ENCODE measurements around the gene MAST4. TPM values are rescaled to one million over a fixed set of nuclear protein-coding genes. Genes with fewer than 3 reads are reported as not detected.

The MAST4 gene
- total and polyA plus RNA-seq, 2 donors (not counting 1 experiment from before 2014, with no cell fraction given) = 2.5 to 57.1 TPM

- H3K9me3 ChIP-seq (ENCODE audit: control extremely low read depth in 1 of 3, control insufficient read depth in 2 of 3, insufficient read depth in 1 of 3, low read length in 2 of 3) = no peaks in the 10 kb centered on the region
- H4K20me1 ChIP-seq (ENCODE audit: control insufficient read depth, insufficient read depth, low read length, poor library complexity, severe bottlenecking) = no peaks in the 10 kb centered on the region
- H3K4me1 Mint-ChIP-seq = peaks cover 5% of the 10 kb centered on the region
- no peak for DNase-seq
- H3K79me2 ChIP-seq (ENCODE audit: control insufficient read depth, insufficient read depth, low read length) = no peaks in the 10 kb centered on the region
- no peak overlapping the region for H3K9ac ChIP-seq (ENCODE audit: low read length)
- ChIA-PET CTCF (no interaction called here), POLR2A (no interaction called here)
- TF ChIP-seq EZH2 (IDR thresholded peaks at IDR 0.05; ENCODE audit: borderline replicate concordance, insufficient read depth, low read depth, low read length, poor library complexity, severe bottlenecking) = no peak
- TF ChIP-seq, protein P1, sequence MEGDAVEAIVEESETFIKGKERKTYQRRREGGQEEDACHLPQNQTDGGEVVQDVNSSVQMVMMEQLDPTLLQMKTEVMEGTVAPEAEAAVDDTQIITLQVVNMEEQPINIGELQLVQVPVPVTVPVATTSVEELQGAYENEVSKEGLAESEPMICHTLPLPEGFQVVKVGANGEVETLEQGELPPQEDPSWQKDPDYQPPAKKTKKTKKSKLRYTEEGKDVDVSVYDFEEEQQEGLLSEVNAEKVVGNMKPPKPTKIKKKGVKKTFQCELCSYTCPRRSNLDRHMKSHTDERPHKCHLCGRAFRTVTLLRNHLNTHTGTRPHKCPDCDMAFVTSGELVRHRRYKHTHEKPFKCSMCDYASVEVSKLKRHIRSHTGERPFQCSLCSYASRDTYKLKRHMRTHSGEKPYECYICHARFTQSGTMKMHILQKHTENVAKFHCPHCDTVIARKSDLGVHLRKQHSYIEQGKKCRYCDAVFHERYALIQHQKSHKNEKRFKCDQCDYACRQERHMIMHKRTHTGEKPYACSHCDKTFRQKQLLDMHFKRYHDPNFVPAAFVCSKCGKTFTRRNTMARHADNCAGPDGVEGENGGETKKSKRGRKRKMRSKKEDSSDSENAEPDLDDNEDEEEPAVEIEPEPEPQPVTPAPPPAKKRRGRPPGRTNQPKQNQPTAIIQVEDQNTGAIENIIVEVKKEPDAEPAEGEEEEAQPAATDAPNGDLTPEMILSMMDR (IDR thresholded peaks at IDR 0.05) = no peak
- no peak overlapping the region for H2AFZ ChIP-seq (ENCODE audit: insufficient read depth, low read depth, low read length, poor library complexity, severe bottlenecking)
- H3K4me3 ChIP-seq (ENCODE audit: control extremely low read depth in 1 of 5, extremely low read depth in 1 of 5, insufficient read depth in 1 of 5, low read depth in 2 of 5, low read length in 4 of 5) = no peak overlapping the region
- no peak overlapping the region for H3K27ac ChIP-seq (ENCODE audit: low read length in 2 of 2)
- H3K4me1 ChIP-seq (ENCODE audit: control insufficient read depth in 2 of 2, insufficient read depth in 2 of 2, low read length in 2 of 2) = peaks cover 0 to 4% of the 10 kb centered on the region in 2 donors
- no peak overlapping the region for H3K4me3 Mint-ChIP-seq
- no peaks in the 10 kb centered on the region for H3K36me3 ChIP-seq (replicated peaks in 1 of 2; ENCODE audit: control extremely low read depth in 1 of 2, control insufficient read depth in 1 of 2, extremely low read depth in 1 of 2, insufficient read depth in 2 of 2, low read length in 1 of 2)
- no peak overlapping the region for H3K27ac Mint-ChIP-seq
- peaks cover 0 to 2% (median 0%) of the 10 kb centered on the region in 4 experiments for H3K27me3 ChIP-seq (replicated peaks in 1 of 4; ENCODE audit: control extremely low read depth in 1 of 4, control insufficient read depth in 3 of 4, insufficient read depth in 4 of 4, low read length in 3 of 4)
- ATAC-seq (ENCODE audit: low read depth) = no peak
- no peaks in the 10 kb centered on the region for H3K27me3 Mint-ChIP-seq
- intact Hi-C loops (cut with micrococcal nuclease) = no loop called here
- no peak overlapping the region for H3K4me2 ChIP-seq (replicated peaks; ENCODE audit: low read depth, low read length, poor library complexity, severe bottlenecking)
- WGBS (ENCODE audit: insufficient coverage) = 75% methylated on average over 2 of the region's 3 CpGs
- H3K9me3 Mint-ChIP-seq (ENCODE audit: insufficient read depth) = no peaks in the 10 kb centered on the region
Observed at GRCh38 chr5:67031692-67032091, 435.5 kb downstream of the MAST4 start.

DNA sequence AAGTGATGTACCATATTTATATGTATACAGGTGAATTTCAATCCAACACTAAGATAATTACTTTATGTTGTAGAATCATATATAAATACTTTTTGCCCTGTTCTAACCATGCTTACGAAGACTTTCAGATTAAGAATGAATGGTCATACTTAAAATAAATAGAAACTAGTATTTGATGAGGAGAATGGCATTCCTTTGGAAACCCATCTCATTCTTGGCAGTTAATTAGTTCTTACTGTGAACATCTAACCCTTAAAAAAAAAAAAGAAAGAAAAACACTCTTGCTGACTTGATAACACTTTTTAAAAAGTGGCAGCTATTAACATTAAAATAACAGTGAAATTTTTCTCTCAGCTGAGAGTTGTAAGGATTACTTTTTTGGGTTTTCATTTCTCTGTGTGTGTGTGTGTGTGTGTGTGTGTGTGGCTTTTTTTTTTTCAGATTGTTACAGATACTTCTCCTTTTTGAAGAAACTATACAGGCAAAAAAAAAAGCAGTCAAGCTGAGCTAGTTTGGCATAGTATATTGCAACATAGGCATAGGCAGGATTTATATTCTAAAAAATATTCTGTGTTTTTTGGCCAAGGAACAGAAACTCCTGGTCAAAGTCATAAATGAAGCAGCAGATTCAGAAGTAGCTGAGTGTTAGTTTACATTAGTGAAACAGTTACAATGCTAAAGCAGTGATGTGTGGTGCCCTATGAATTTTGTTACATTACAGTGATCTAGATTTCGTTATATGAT is 436.9 kb downstream of the MAST4 start:
- Histone ChIP-seq H3K4me1 (ENCODE audit: control insufficient read depth in 2 of 2, insufficient read depth in 2 of 2, low read length in 2 of 2) (peaks cover 0 to 4% of the 10 kb centered on the region in 2 donors), H3K4me2 (replicated peaks; ENCODE audit: low read depth, low read length, poor library complexity, severe bottlenecking) (no peak overlapping the region), H4K20me1 (ENCODE audit: control insufficient read depth, insufficient read depth, low read length, poor library complexity, severe bottlenecking) (no peaks in the 10 kb centered on the region), H3K27ac (ENCODE audit: low read length in 2 of 2) (no peak overlapping the region), H3K36me3 (replicated peaks in 1 of 2; ENCODE audit: control extremely low read depth in 1 of 2, control insufficient read depth in 1 of 2, extremely low read depth in 1 of 2, insufficient read depth in 2 of 2, low read length in 1 of 2) (no peaks in the 10 kb centered on the region), H3K9me3 (ENCODE audit: control extremely low read depth in 1 of 3, control insufficient read depth in 2 of 3, insufficient read depth in 1 of 3, low read length in 2 of 3) (no peaks in the 10 kb centered on the region), H2AFZ (ENCODE audit: insufficient read depth, low read depth, low read length, poor library complexity, severe bottlenecking) (no peak overlapping the region), H3K27me3 (replicated peaks in 1 of 4; ENCODE audit: control extremely low read depth in 1 of 4, control insufficient read depth in 3 of 4, insufficient read depth in 4 of 4, low read length in 3 of 4) (no peaks in the 10 kb centered on the region), H3K9ac (ENCODE audit: low read length) (no peak overlapping the region), H3K79me2 (ENCODE audit: control insufficient read depth, insufficient read depth, low read length) (no peaks in the 10 kb centered on the region), H3K4me3 (ENCODE audit: control extremely low read depth in 1 of 5, extremely low read depth in 1 of 5, insufficient read depth in 1 of 5, low read depth in 2 of 5, low read length in 4 of 5) (no peak overlapping the region)
- H3K4me3 Mint-ChIP-seq = no peak overlapping the region
- peak overlapping the region; percentile 62 for H3K27ac Mint-ChIP-seq
- TF ChIP-seq, protein P1 (IDR thresholded peaks at IDR 0.05) = no peak
- TF ChIP-seq EZH2 (IDR thresholded peaks at IDR 0.05; ENCODE audit: borderline replicate concordance, insufficient read depth, low read depth, low read length, poor library complexity, severe bottlenecking) = no peak
- H3K4me1 Mint-ChIP-seq = peaks cover 5% of the 10 kb centered on the region
- peak; percentile 52 for DNase-seq
- ATAC-seq (ENCODE audit: low read depth) = no peak
- intact Hi-C loops (cut with micrococcal nuclease) = no loop called here
- ChIA-PET POLR2A (no interaction called here), CTCF (interaction anchor here (0.6 to 1.5 kb wide), 4 partner anchors 11 to 53 kb away, joined by 3 to 4 read pairs (median 3); no protein-coding TSS in a partner anchor)
- 67% methylated on average over 1 of the region's 2 CpGs for WGBS (ENCODE audit: insufficient coverage)
- H3K9me3 Mint-ChIP-seq (ENCODE audit: insufficient read depth) = no peaks in the 10 kb centered on the region
- no peaks in the 10 kb centered on the region for H3K27me3 Mint-ChIP-seq

Measured in B cell (primary cell).